H9 (cell line): ENCODE data around the gene PLXNA4. TPM values are rescaled to one million over a fixed set of nuclear protein-coding genes. Genes with fewer than 3 reads are reported as not detected.

Experiments
- DNase-seq: peaks from one replicate; pipeline ENCODE4 v3.0.0-alpha.2; 2017
- H2AFZ ChIP-seq: one replicate; pipeline ENCODE4 v1.6.1; 2013; ENCODE audit warnings: mild to moderate bottlenecking, low read length, control low read depth, moderate library complexity
- H2AK5ac ChIP-seq: 2 replicates; pipeline ENCODE4 v1.6.1; 2013; ENCODE audit warnings: low read length, control low read depth, mixed read lengths; ENCODE audit not compliant: insufficient read length
- H2BK120ac ChIP-seq: one replicate; pipeline ENCODE4 v1.6.1; 2013; ENCODE audit warnings: low read depth, mild to moderate bottlenecking, low read length, control low read depth, inconsistent platforms; ENCODE audit not compliant: poor library complexity, severe bottlenecking
- H2BK12ac ChIP-seq: 2 replicates; pipeline ENCODE4 v1.6.1; 2013; ENCODE audit warnings: low read length, control low read depth, mixed read lengths, low read depth; ENCODE audit not compliant: insufficient read length
- H2BK15ac ChIP-seq: 2 replicates; pipeline ENCODE4 v1.6.1; 2013; ENCODE audit warnings: low read depth, low read length, control low read depth
- H2BK20ac ChIP-seq: one replicate; pipeline ENCODE4 v1.6.1; 2013; ENCODE audit warnings: low read depth, mild to moderate bottlenecking, low read length, control low read depth, inconsistent platforms; ENCODE audit not compliant: poor library complexity, severe bottlenecking
- H2BK5ac ChIP-seq: 2 replicates; pipeline ENCODE4 v1.6.1; 2013; ENCODE audit warnings: low read length, control low read depth, mixed read lengths; ENCODE audit not compliant: insufficient read length
- H3K14ac ChIP-seq: 2 replicates; pipeline ENCODE4 v1.6.1; 2013; ENCODE audit warnings: low read length, control low read depth; ENCODE audit not compliant: insufficient read depth
- H3K18ac ChIP-seq: 2 replicates; pipeline ENCODE4 v1.6.1; 2013; ENCODE audit warnings: low read depth, mild to moderate bottlenecking, mixed read lengths, low read length, control low read depth; ENCODE audit not compliant: insufficient read length
- H3K23ac ChIP-seq: 2 replicates; pipeline ENCODE4 v1.6.1; 2013; ENCODE audit warnings: low read length, control low read depth, mixed read lengths, low read depth; ENCODE audit not compliant: insufficient read length
- H3K23me2 ChIP-seq: 2 replicates; pipeline ENCODE4 v1.6.1; 2013; ENCODE audit warnings: low read depth, mild to moderate bottlenecking, mixed read lengths, low read length, control low read depth; ENCODE audit not compliant: insufficient read length, poor library complexity, severe bottlenecking
- H3K27ac ChIP-seq: 2 replicates; pipeline ENCODE4 v1.5.1; 2013; ENCODE audit warnings: low read length, control low read depth, mixed read lengths, low read depth; ENCODE audit not compliant: insufficient read length
- H3K27me3 ChIP-seq: 2 replicates; pipeline ENCODE4 v1.6.1; 2013; ENCODE audit warnings: low read length, control low read depth, inconsistent platforms; ENCODE audit not compliant: insufficient read depth
- H3K4ac ChIP-seq: 2 replicates; pipeline ENCODE4 v1.6.1; 2013; ENCODE audit warnings: low read depth, mild to moderate bottlenecking, control low read depth, inconsistent platforms, low read length, moderate library complexity
- H3K4me1 ChIP-seq: 2 replicates; pipeline ENCODE4 v1.6.1; 2013; ENCODE audit warnings: low read length, control low read depth, inconsistent platforms; ENCODE audit not compliant: insufficient read depth
- H3K4me2 ChIP-seq: 2 replicates; pipeline ENCODE4 v1.6.1; 2013; ENCODE audit warnings: low read length, control low read depth, mixed read lengths; ENCODE audit not compliant: insufficient read length, insufficient read depth
- H3K56ac ChIP-seq: 2 replicates; pipeline ENCODE4 v1.6.1; 2013; ENCODE audit warnings: low read depth, mild to moderate bottlenecking, mixed read lengths, low read length, control low read depth; ENCODE audit not compliant: insufficient read length
- H3K79me1 ChIP-seq: 2 replicates; pipeline ENCODE4 v1.6.1; 2013; ENCODE audit warnings: low read depth, mild to moderate bottlenecking, moderate library complexity, low read length, control low read depth, inconsistent platforms; ENCODE audit not compliant: insufficient read depth, poor library complexity, severe bottlenecking
- H3K79me2 ChIP-seq: 2 replicates; pipeline ENCODE4 v1.6.1; 2013; ENCODE audit warnings: low read length, control low read depth, inconsistent platforms; ENCODE audit not compliant: insufficient read depth
- H3K9ac ChIP-seq: 2 replicates; pipeline ENCODE4 v1.6.1; 2013; ENCODE audit warnings: low read length, control low read depth, mixed read lengths; ENCODE audit not compliant: insufficient read length; ENCODE audit errors: extremely low read depth
- H3K9me3 ChIP-seq: one replicate; pipeline ENCODE4 v1.6.1; 2013; ENCODE audit warnings: low read depth, low read length, inconsistent platforms; ENCODE audit not compliant: control insufficient read depth
- H3T11ph ChIP-seq: one replicate; pipeline ENCODE4 v1.6.1; 2013; ENCODE audit warnings: mild to moderate bottlenecking, low read length, control low read depth, inconsistent platforms
- H4K20me1 ChIP-seq: one replicate; pipeline ENCODE4 v1.6.1; 2013; ENCODE audit not compliant: control insufficient read depth, insufficient read length, insufficient read depth
- H4K5ac ChIP-seq: 2 replicates; pipeline ENCODE4 v1.6.1; 2013; ENCODE audit warnings: low read depth, mild to moderate bottlenecking, mixed read lengths, low read length, control low read depth; ENCODE audit not compliant: insufficient read length
- H4K8ac ChIP-seq: replicated peaks from 2 replicates; pipeline ENCODE4 v1.6.1; 2013; ENCODE audit warnings: low read length, control low read depth, mixed read lengths, low read depth; ENCODE audit not compliant: insufficient read length
- H4K91ac ChIP-seq: 2 replicates; pipeline ENCODE4 v1.6.1; 2013; ENCODE audit warnings: low read depth, mild to moderate bottlenecking, moderate library complexity, mixed read lengths, low read length, control low read depth; ENCODE audit not compliant: insufficient read length
- H3K27ac Mint-ChIP-seq, 3 experiments: 2 replicates in 2 of 3; 3 replicates in 1 of 3; pipeline ENCODE4 v1.8.0; 2020 to 2021; ENCODE audit warnings: mixed read lengths in 3 of 3, mild to moderate bottlenecking in 1 of 3, moderate library complexity in 1 of 3
- H3K27me3 Mint-ChIP-seq: 2 replicates; pipeline ENCODE4 v1.8.0; 2021; ENCODE audit warnings: low read depth, mild to moderate bottlenecking, moderate library complexity, mixed read lengths
- H3K36me3 Mint-ChIP-seq, 3 experiments: 2 replicates in 2 of 3; 3 replicates in 1 of 3; pipeline ENCODE4 v1.8.0; 2020 to 2021; ENCODE audit warnings: low read depth in 3 of 3, mixed read lengths in 3 of 3; ENCODE audit not compliant: insufficient read depth in 1 of 3
- H3K4me1 Mint-ChIP-seq, 2 experiments: 2 replicates each; pipeline ENCODE4 v1.8.0; 2020; ENCODE audit warnings: mixed read lengths in 2 of 2
- H3K4me3 Mint-ChIP-seq, 2 experiments: 2 replicates in 1 of 2; 3 replicates in 1 of 2; pipeline ENCODE4 v1.8.0; 2020 to 2021; ENCODE audit warnings: mild to moderate bottlenecking in 2 of 2, mixed read lengths in 2 of 2, moderate library complexity in 1 of 2
- H3K9me3 Mint-ChIP-seq, 2 experiments: 2 replicates in 1 of 2; 3 replicates in 1 of 2; pipeline ENCODE4 v1.8.0; 2020; ENCODE audit warnings: mild to moderate bottlenecking in 2 of 2, mixed read lengths in 2 of 2, moderate library complexity in 1 of 2
- WGBS: extraction: QIAGEN DNeasy Blood & Tissue Kit; methylation state at CpG from one replicate; pipeline ENCODE4 v1.1.7; 2013; ENCODE audit warnings: missing lambda C conversion rate, low lambda C conversion rate, mixed read lengths; ENCODE audit not compliant: insufficient read length; ENCODE audit errors: extremely low coverage; 5-methylcytosine and 5-hydroxymethylcytosine counted together
- total RNA-seq: library from RNA; stranded (reverse); gene quantifications from 2 replicates; pipeline ENCODE4 v1.2.1, GENCODE V29; 2021
- TF ChIP-seq, protein P1 (sequence below): fragments of 200-600 bp; sonication (generic); conservative IDR thresholded peaks from 3 replicates; pipeline ENCODE4 v1.8.0; 2021; ENCODE audit warnings: antibody characterized with exemption, mild to moderate bottlenecking

Gene PLXNA4
- total RNA-seq, 1 experiment from 2014 or later, result 0.35 TPM

DNA sequence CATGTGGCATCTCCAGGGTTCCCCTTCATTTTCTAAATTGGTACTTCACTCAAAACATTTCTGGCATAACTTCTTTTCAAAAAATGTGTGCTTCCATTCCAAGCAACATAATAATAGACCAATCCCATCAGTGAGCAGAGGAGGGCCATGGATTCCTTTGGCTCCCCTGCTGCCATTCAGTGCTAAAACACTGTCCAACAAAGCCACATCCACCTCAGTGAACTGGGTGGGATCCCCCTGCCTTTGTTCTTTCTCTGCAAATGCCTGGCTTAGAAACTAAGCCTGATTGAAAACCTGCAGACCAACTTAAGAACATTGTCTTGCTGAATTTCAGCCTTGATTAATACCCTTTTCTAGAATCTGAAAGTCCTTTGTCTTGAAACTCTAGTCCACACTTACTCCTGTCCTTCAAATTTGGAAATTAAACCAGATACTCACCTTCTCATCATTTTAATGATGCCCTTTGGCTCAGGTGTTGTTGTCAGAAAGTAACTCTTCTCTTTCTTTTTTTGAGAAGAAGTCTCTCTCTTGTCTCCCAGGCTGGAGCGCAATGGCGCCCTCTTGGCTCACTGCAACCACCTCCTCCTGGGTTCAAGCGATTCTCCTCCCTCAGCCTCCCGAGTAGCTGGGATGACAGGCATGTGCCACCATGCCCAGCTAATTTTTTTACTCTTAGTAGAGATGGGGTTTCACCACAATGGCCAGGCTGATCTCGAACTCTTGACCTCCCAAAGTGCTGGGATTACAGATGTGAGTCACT, 132.3 kb downstream of the PLXNA4 start:
- no peak overlapping the region for H2BK120ac ChIP-seq
- Mint-ChIP-seq H3K27me3 (peaks cover 10% of the 10 kb centered on the region), H3K36me3 (no peaks in the 10 kb centered on the region; a peak in 1 of 7 replicates), H3K9me3 (no peaks in the 10 kb centered on the region), H3K4me1 (peaks cover 19 to 31% of the 10 kb centered on the region in 2 experiments), H3K27ac (no peak overlapping the region; a peak in 2 of 7 replicates), H3K4me3 (no peak overlapping the region)
- H2AFZ ChIP-seq, result no peak overlapping the region
- H3K56ac ChIP-seq, result no peak overlapping the region
- no peak overlapping the region for H2BK5ac ChIP-seq
- no peak overlapping the region for H3T11ph ChIP-seq
- H3K4ac ChIP-seq, result no peak overlapping the region
- peaks cover 4% of the 10 kb centered on the region; the same call in 1 of the 2 replicates for H3K4me1 ChIP-seq
- H3K23ac ChIP-seq, result no peak overlapping the region
- TF ChIP-seq, protein P1, sequence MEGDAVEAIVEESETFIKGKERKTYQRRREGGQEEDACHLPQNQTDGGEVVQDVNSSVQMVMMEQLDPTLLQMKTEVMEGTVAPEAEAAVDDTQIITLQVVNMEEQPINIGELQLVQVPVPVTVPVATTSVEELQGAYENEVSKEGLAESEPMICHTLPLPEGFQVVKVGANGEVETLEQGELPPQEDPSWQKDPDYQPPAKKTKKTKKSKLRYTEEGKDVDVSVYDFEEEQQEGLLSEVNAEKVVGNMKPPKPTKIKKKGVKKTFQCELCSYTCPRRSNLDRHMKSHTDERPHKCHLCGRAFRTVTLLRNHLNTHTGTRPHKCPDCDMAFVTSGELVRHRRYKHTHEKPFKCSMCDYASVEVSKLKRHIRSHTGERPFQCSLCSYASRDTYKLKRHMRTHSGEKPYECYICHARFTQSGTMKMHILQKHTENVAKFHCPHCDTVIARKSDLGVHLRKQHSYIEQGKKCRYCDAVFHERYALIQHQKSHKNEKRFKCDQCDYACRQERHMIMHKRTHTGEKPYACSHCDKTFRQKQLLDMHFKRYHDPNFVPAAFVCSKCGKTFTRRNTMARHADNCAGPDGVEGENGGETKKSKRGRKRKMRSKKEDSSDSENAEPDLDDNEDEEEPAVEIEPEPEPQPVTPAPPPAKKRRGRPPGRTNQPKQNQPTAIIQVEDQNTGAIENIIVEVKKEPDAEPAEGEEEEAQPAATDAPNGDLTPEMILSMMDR, result peak; percentile 47
- H2BK12ac ChIP-seq, result no peak overlapping the region
- no peaks in the 10 kb centered on the region for H3K79me2 ChIP-seq
- no peak overlapping the region for H2AK5ac ChIP-seq
- H3K14ac ChIP-seq, result no peak overlapping the region
- no peaks in the 10 kb centered on the region for H3K23me2 ChIP-seq
- H2BK20ac ChIP-seq, result no peak overlapping the region
- H4K91ac ChIP-seq, result no peak overlapping the region
- H3K4me2 ChIP-seq, result no peak overlapping the region
- no peak for DNase-seq
- no peak overlapping the region for H3K27ac ChIP-seq
- H2BK15ac ChIP-seq, result no peak overlapping the region
- H4K20me1 ChIP-seq, result no peaks in the 10 kb centered on the region
- no peak overlapping the region for H3K9ac ChIP-seq
- WGBS, result no CpG with 5 or more reads among the region's 5 CpGs
- H4K5ac ChIP-seq, result no peak overlapping the region
- H3K9me3 ChIP-seq, result no peaks in the 10 kb centered on the region
- no peaks in the 10 kb centered on the region for H3K27me3 ChIP-seq
- H3K18ac ChIP-seq, result no peak overlapping the region
- H4K8ac ChIP-seq, result no peak overlapping the region
- H3K79me1 ChIP-seq, result no peaks in the 10 kb centered on the region
